HCT116 (cell line): ENCODE data around the gene ANO6.

ENCODE experiments used
- CEBPB ChIP-seq: IDR thresholded peaks from 2 replicates; pipeline ENCODE4 v1.6.1; 2012; ENCODE audit warnings: low read depth
- EZH2 ChIP-seq: fragments of 200-600 bp; sonication (generic); IDR thresholded peaks from 2 replicates; pipeline ENCODE4 v1.6.1; 2017; ENCODE audit warnings: antibody characterized with exemption, mixed run types
- EZH2phosphoT487 ChIP-seq: fragments of 200-600 bp; IDR thresholded peaks from 2 replicates; pipeline ENCODE4 v1.6.1; 2018; ENCODE audit warnings: antibody characterized with exemption, borderline replicate concordance
- POLR2A ChIP-seq: IDR thresholded peaks from 2 replicates; pipeline ENCODE4 v1.7.0; 2011; ENCODE audit warnings: borderline replicate concordance; ENCODE audit not compliant: insufficient read depth, insufficient read length; ENCODE audit errors: extremely low read depth
- POLR2AphosphoS5 ChIP-seq: IDR thresholded peaks from 2 replicates; pipeline ENCODE4 v1.6.1; 2011; ENCODE audit warnings: mild to moderate bottlenecking, low read depth, low read length, moderate library complexity
- RAD21 ChIP-seq: IDR thresholded peaks from 2 replicates; pipeline ENCODE4 v1.6.1; 2012; ENCODE audit warnings: low read depth, mild to moderate bottlenecking
- TCF7L2 ChIP-seq: IDR thresholded peaks from 2 replicates; pipeline ENCODE4 v1.7.0; 2011; ENCODE audit warnings: borderline replicate concordance, inconsistent platforms; ENCODE audit not compliant: insufficient read depth, insufficient read length; ENCODE audit errors: extremely low read depth
- TF ChIP-seq, protein P1 (sequence below), 3 experiments: fragments of 200-600 bp in 1 of 3; sonication (generic) in 1 of 3; IDR thresholded peaks in 2 of 3; conservative IDR thresholded peaks in 1 of 3; 2 replicates each; pipeline ENCODE4 v1.5.1; 2012 to 2017; ENCODE audit warnings: low read depth in 2 of 3, low read length in 2 of 3, antibody characterized with exemption in 1 of 3, borderline replicate concordance in 1 of 3, control low read depth in 1 of 3, mild to moderate bottlenecking in 1 of 3, mixed read lengths in 1 of 3, mixed run types in 1 of 3, moderate library complexity in 1 of 3; ENCODE audit not compliant: insufficient read depth in 1 of 3
- TF ChIP-seq, protein P2 (sequence below): IDR thresholded peaks from 2 replicates; pipeline ENCODE4 v1.6.1; 2012
- TF ChIP-seq, protein P3 (sequence below): IDR thresholded peaks from 2 replicates; pipeline ENCODE4 v1.6.1; 2011; ENCODE audit warnings: mild to moderate bottlenecking, low read length, moderate library complexity; ENCODE audit not compliant: insufficient replicate concordance; ENCODE audit errors: extremely low read depth
- TF ChIP-seq, protein P4 (sequence below): IDR thresholded peaks from 2 replicates; pipeline ENCODE4 v1.6.1; 2012
- TF ChIP-seq, protein P5 (sequence below): IDR thresholded peaks from 2 replicates; pipeline ENCODE4 v1.6.1; 2012; ENCODE audit warnings: low read depth

DNA sequence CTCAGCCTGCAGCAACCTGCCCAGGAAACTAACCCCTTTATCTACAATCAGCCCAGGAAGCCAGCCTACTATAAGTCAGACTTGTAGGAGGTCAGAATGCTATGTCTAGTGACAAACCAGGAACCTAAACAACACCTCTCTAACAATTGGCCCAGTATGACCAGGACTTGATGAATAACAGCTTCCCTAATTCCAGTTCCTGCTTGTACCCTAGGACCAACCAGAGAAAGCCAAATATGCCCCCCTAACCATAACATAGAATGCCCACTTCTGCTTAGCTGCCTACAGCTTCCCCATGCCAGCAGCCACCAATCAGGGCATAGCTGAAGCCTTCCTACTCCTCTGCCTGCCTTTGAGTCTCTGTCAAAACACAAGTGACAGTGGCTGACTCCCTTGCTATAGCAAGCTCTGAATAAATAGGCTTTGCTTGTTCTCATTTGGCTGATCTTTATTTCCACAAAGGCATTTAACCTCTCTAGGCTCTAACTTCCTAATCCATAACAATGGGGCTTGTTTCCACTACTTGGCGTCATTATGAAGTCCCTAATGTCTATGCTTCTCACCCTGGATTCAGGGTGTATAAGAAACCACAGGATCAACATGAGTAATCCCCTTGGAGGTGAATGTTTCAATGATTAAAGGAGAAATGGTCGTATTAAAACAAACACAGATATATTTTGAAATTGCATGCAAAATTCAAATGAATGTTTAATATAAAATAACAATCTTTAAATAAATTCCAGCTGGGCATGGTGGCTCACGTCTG lies 220.2 kb downstream of the ANO6 start:
- TF ChIP-seq, protein P1, sequence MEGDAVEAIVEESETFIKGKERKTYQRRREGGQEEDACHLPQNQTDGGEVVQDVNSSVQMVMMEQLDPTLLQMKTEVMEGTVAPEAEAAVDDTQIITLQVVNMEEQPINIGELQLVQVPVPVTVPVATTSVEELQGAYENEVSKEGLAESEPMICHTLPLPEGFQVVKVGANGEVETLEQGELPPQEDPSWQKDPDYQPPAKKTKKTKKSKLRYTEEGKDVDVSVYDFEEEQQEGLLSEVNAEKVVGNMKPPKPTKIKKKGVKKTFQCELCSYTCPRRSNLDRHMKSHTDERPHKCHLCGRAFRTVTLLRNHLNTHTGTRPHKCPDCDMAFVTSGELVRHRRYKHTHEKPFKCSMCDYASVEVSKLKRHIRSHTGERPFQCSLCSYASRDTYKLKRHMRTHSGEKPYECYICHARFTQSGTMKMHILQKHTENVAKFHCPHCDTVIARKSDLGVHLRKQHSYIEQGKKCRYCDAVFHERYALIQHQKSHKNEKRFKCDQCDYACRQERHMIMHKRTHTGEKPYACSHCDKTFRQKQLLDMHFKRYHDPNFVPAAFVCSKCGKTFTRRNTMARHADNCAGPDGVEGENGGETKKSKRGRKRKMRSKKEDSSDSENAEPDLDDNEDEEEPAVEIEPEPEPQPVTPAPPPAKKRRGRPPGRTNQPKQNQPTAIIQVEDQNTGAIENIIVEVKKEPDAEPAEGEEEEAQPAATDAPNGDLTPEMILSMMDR (IDR thresholded peaks at IDR 0.05 in 2 of 3, conservative IDR thresholded peaks at IDR 0.05 in 1 of 3; ENCODE audit: borderline replicate concordance in 1 of 3, insufficient read depth in 1 of 3, low read depth in 2 of 3, low read length in 2 of 3) = no peak
- TF ChIP-seq POLR2A = no peak
- no peak for TF ChIP-seq POLR2AphosphoS5
- TF ChIP-seq, protein P2, sequence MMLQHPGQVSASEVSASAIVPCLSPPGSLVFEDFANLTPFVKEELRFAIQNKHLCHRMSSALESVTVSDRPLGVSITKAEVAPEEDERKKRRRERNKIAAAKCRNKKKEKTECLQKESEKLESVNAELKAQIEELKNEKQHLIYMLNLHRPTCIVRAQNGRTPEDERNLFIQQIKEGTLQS = no peak
- TF ChIP-seq, protein P3, sequence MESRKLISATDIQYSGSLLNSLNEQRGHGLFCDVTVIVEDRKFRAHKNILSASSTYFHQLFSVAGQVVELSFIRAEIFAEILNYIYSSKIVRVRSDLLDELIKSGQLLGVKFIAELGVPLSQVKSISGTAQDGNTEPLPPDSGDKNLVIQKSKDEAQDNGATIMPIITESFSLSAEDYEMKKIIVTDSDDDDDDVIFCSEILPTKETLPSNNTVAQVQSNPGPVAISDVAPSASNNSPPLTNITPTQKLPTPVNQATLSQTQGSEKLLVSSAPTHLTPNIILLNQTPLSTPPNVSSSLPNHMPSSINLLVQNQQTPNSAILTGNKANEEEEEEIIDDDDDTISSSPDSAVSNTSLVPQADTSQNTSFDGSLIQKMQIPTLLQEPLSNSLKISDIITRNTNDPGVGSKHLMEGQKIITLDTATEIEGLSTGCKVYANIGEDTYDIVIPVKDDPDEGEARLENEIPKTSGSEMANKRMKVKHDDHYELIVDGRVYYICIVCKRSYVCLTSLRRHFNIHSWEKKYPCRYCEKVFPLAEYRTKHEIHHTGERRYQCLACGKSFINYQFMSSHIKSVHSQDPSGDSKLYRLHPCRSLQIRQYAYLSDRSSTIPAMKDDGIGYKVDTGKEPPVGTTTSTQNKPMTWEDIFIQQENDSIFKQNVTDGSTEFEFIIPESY = no peak
- TF ChIP-seq, protein P4, sequence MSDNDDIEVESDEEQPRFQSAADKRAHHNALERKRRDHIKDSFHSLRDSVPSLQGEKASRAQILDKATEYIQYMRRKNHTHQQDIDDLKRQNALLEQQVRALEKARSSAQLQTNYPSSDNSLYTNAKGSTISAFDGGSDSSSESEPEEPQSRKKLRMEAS = no peak
- TF ChIP-seq EZH2phosphoT487 = no peak
- no peak for TF ChIP-seq CEBPB
- no peak for TF ChIP-seq RAD21
- no peak for TF ChIP-seq EZH2
- TF ChIP-seq, protein P5, sequence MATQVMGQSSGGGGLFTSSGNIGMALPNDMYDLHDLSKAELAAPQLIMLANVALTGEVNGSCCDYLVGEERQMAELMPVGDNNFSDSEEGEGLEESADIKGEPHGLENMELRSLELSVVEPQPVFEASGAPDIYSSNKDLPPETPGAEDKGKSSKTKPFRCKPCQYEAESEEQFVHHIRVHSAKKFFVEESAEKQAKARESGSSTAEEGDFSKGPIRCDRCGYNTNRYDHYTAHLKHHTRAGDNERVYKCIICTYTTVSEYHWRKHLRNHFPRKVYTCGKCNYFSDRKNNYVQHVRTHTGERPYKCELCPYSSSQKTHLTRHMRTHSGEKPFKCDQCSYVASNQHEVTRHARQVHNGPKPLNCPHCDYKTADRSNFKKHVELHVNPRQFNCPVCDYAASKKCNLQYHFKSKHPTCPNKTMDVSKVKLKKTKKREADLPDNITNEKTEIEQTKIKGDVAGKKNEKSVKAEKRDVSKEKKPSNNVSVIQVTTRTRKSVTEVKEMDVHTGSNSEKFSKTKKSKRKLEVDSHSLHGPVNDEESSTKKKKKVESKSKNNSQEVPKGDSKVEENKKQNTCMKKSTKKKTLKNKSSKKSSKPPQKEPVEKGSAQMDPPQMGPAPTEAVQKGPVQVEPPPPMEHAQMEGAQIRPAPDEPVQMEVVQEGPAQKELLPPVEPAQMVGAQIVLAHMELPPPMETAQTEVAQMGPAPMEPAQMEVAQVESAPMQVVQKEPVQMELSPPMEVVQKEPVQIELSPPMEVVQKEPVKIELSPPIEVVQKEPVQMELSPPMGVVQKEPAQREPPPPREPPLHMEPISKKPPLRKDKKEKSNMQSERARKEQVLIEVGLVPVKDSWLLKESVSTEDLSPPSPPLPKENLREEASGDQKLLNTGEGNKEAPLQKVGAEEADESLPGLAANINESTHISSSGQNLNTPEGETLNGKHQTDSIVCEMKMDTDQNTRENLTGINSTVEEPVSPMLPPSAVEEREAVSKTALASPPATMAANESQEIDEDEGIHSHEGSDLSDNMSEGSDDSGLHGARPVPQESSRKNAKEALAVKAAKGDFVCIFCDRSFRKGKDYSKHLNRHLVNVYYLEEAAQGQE = no peak
- TF ChIP-seq TCF7L2 = no peak
